IMR-90 (cell line): ENCODE measurements around the gene TMEM63B. TPM values are rescaled to one million over a fixed set of nuclear protein-coding genes. Genes with fewer than 3 reads are reported as not detected.

Experiments
- ATAC-seq: fragments of 200-7000 bp; cut with Tn5 transposase; 2 replicates; pipeline ENCODE4 v1.9.1; 2020; ENCODE audit warnings: low read depth, mild to moderate bottlenecking, moderate library complexity
- BruUV-seq: library from RNA; stranded (reverse); fragments of 400-500 nt; replicated peaks from 2 replicates; lab custom pipeline; 2021; lab: Mats Ljungman, UMichigan
- CTCF ChIA-PET: fragments of 300-600 bp; formaldehyde crosslinking; extraction: SDS; loops from one replicate; lab custom pipeline; 2021; ENCODE audit warnings: antibody characterized with exemption; lab: Yijun Ruan, JAX
- POLR2A ChIA-PET: fragments of 300-600 bp; sonication (Branson Sonifier 250); formaldehyde crosslinking; loops from one replicate; lab custom pipeline; 2022; ENCODE audit warnings: antibody characterized with exemption; ENCODE audit not compliant: unreplicated experiment; lab: Charles Lee
- DNase-seq: peaks from one replicate; pipeline ENCODE4 v3.0.0; 2013
- H2AFZ ChIP-seq: replicated peaks from 2 replicates; pipeline ENCODE3; 2013; ENCODE audit warnings: low read length, mild to moderate bottlenecking; ENCODE audit not compliant: poor library complexity
- H2AK5ac ChIP-seq: 2 replicates; pipeline ENCODE4 v1.6.1; 2013; ENCODE audit warnings: low read depth, low read length, inconsistent platforms
- H2AK9ac ChIP-seq: replicated peaks from 2 replicates; pipeline ENCODE3; 2013; ENCODE audit warnings: mild to moderate bottlenecking, low read depth, low read length, moderate library complexity; ENCODE audit not compliant: poor library complexity
- H2BK120ac ChIP-seq: 2 replicates; pipeline ENCODE4 v1.6.1; 2013; ENCODE audit warnings: low read depth, low read length, inconsistent platforms
- H2BK15ac ChIP-seq: 3 replicates; pipeline ENCODE4 v1.6.1; 2013; ENCODE audit warnings: low read depth, low read length, inconsistent platforms
- H2BK20ac ChIP-seq: 2 replicates; pipeline ENCODE4 v1.6.1; 2013; ENCODE audit warnings: low read depth, mild to moderate bottlenecking, inconsistent platforms, low read length, moderate library complexity
- H2BK5ac ChIP-seq: 2 replicates; pipeline ENCODE4 v1.6.1; 2013; ENCODE audit warnings: mild to moderate bottlenecking, low read depth, low read length, inconsistent platforms; ENCODE audit not compliant: poor library complexity, severe bottlenecking
- H3K14ac ChIP-seq: replicated peaks from 2 replicates; pipeline ENCODE4 v1.6.1; 2013; ENCODE audit warnings: low read depth, low read length, inconsistent platforms
- H3K18ac ChIP-seq: 2 replicates; pipeline ENCODE4 v1.6.1; 2013; ENCODE audit warnings: low read depth, low read length, control low read depth
- H3K23ac ChIP-seq: 2 replicates; pipeline ENCODE4 v1.6.1; 2013; ENCODE audit warnings: low read depth, low read length, inconsistent platforms
- H3K27ac ChIP-seq: 2 replicates; pipeline ENCODE4 v1.5.1; 2013; ENCODE audit warnings: mild to moderate bottlenecking, control low read depth, low read length; ENCODE audit not compliant: insufficient read depth
- H3K27me3 ChIP-seq: 2 replicates; pipeline ENCODE4 v1.6.1; 2013; ENCODE audit warnings: low read length; ENCODE audit not compliant: control insufficient read depth, insufficient read depth
- H3K36me3 ChIP-seq: 2 replicates; pipeline ENCODE4 v1.6.1; 2013; ENCODE audit warnings: low read length, mixed read lengths; ENCODE audit not compliant: control insufficient read depth, insufficient read depth
- H3K4ac ChIP-seq: 2 replicates; pipeline ENCODE4 v1.6.1; 2013; ENCODE audit warnings: low read depth, low read length, inconsistent platforms
- H3K4me1 ChIP-seq: 2 replicates; pipeline ENCODE4 v1.6.1; 2013; ENCODE audit warnings: low read length, mixed read lengths; ENCODE audit not compliant: control insufficient read depth, insufficient read depth
- H3K4me2 ChIP-seq: 2 replicates; pipeline ENCODE4 v1.6.1; 2013; ENCODE audit warnings: low read depth, mild to moderate bottlenecking, control low read depth, low read length, moderate library complexity
- H3K4me3 ChIP-seq: 2 replicates; pipeline ENCODE4 v1.5.1; 2013; ENCODE audit warnings: low read depth, mild to moderate bottlenecking, control low read depth, low read length, moderate library complexity; ENCODE audit not compliant: insufficient read depth
- H3K56ac ChIP-seq: 2 replicates; pipeline ENCODE4 v1.6.1; 2013; ENCODE audit warnings: low read length, inconsistent platforms; ENCODE audit not compliant: insufficient read depth; ENCODE audit errors: extremely low read depth
- H3K79me1 ChIP-seq, 2 experiments: 2 replicates each; pipeline ENCODE4 v1.6.1; 2013; ENCODE audit warnings: low read length in 2 of 2, inconsistent platforms in 1 of 2, low read depth in 1 of 2
- H3K9ac ChIP-seq: 2 replicates; pipeline ENCODE4 v1.6.1; 2013; ENCODE audit warnings: low read depth, low read length, control low read depth
- H3K9me1 ChIP-seq: 2 replicates; pipeline ENCODE4 v1.6.1; 2013; ENCODE audit warnings: low read length, inconsistent platforms; ENCODE audit not compliant: insufficient read depth
- H3K9me3 ChIP-seq: 2 replicates; pipeline ENCODE4 v1.6.1; 2013; ENCODE audit warnings: low read length; ENCODE audit not compliant: control insufficient read depth, insufficient read depth
- H4K20me1 ChIP-seq: 2 replicates; pipeline ENCODE4 v1.6.1; 2013; ENCODE audit warnings: low read length, inconsistent platforms; ENCODE audit not compliant: insufficient read depth
- H4K5ac ChIP-seq: 2 replicates; pipeline ENCODE4 v1.6.1; 2013; ENCODE audit warnings: mild to moderate bottlenecking, low read depth, low read length, control low read depth
- H4K8ac ChIP-seq, 2 experiments: 2 replicates each; pipeline ENCODE4 v1.6.1; 2013; ENCODE audit warnings: low read depth in 2 of 2, low read length in 2 of 2, control low read depth in 1 of 2, inconsistent platforms in 1 of 2
- H4K91ac ChIP-seq: 2 replicates; pipeline ENCODE4 v1.6.1; 2013; ENCODE audit warnings: low read depth, low read length, inconsistent platforms; ENCODE audit not compliant: insufficient read depth
- MXI1 ChIP-seq: IDR thresholded peaks from 2 replicates; pipeline ENCODE4 v1.6.1; 2012; ENCODE audit warnings: low read depth, mild to moderate bottlenecking, low read length, moderate library complexity, borderline replicate concordance
- RFX5 ChIP-seq: IDR thresholded peaks from 2 replicates; pipeline ENCODE4 v1.8.0; 2012; ENCODE audit warnings: low read depth, mild to moderate bottlenecking, low read length, moderate library complexity
- whole genome bisulfite sequencing, 2 experiments: methylation state at CpG; one replicate each; pipeline versions ENCODE4 v1.1.5 to v1.1.7; 2013; ENCODE audit warnings: missing lambda C conversion rate in 2 of 2; ENCODE audit not compliant: insufficient read length in 1 of 2; ENCODE audit errors: extremely low coverage in 2 of 2; 5-methylcytosine and 5-hydroxymethylcytosine counted together
- dilution Hi-C: fragments of 300-500 bp; cut with HindIII; formaldehyde crosslinking; loops from one replicate; pipeline ENCODE4 v1.14.3; 2018; ENCODE audit warnings: low sequenced_read_pairs; ENCODE audit not compliant: unreplicated experiment
- in situ Hi-C: fragments of 300-500 bp; cut with MboI; formaldehyde crosslinking; loops from 3 replicates; pipeline ENCODE4 v1.14.3; 2019; ENCODE audit warnings: low sequenced_read_pairs, inconsistent platforms, mixed read lengths
- intact Hi-C: fragments of 100-400 bp; cut with micrococcal nuclease; formaldehyde crosslinking; loops from 2 replicates; pipeline ENCODE4 v1.10.0; 2022
- polyA plus RNA-seq, 3 experiments: library from polyadenylated mRNA; depleted of rRNA; stranded (reverse); fragments of >200 nt; gene quantifications; 2 replicates each; pipeline ENCODE4 v1.2.3, GENCODE V29; 2012; ENCODE audit warnings: low replicate concordance in 1 of 3
- total RNA-seq: library from RNA; depleted of rRNA; stranded (reverse); fragments of >200 nt; gene quantifications from 2 replicates; pipeline ENCODE4 v1.2.3, GENCODE V29; 2012
- TF ChIP-seq, protein P1 (sequence below): fragments of 150-350 bp; IDR thresholded peaks from 2 replicates; pipeline ENCODE4 v1.6.1; 2017; ENCODE audit warnings: mild to moderate bottlenecking, antibody characterized with exemption, low read length, low read depth

TMEM63B gene
- total and polyA plus RNA-seq, 2 of the 4 experiments (the other 2 are of a cell fraction), result 12.2 to 42.6 TPM

GRCh38 chr6:44104481-44105021 lies 22.8 kb upstream of the TMEM63B start:
- TF ChIP-seq, protein P1, sequence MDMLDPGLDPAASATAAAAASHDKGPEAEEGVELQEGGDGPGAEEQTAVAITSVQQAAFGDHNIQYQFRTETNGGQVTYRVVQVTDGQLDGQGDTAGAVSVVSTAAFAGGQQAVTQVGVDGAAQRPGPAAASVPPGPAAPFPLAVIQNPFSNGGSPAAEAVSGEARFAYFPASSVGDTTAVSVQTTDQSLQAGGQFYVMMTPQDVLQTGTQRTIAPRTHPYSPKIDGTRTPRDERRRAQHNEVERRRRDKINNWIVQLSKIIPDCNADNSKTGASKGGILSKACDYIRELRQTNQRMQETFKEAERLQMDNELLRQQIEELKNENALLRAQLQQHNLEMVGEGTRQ, result no peak
- TF ChIP-seq MXI1, result no peak
- no peak for TF ChIP-seq RFX5
- no peak overlapping the region for H4K91ac ChIP-seq
- H2BK15ac ChIP-seq, result no peak overlapping the region
- no peaks in the 10 kb centered on the region for H3K27me3 ChIP-seq
- H2AK9ac ChIP-seq, result no peak overlapping the region
- dilution Hi-C loops, result no loop called here
- no peak overlapping the region for H3K4ac ChIP-seq
- H3K9me3 ChIP-seq, result no peaks in the 10 kb centered on the region
- H2AFZ ChIP-seq, result no peak overlapping the region
- H3K18ac ChIP-seq, result no peak overlapping the region
- ATAC-seq, result no peak
- no peak overlapping the region for H3K9ac ChIP-seq
- H3K36me3 ChIP-seq, result peaks cover 38% of the 10 kb centered on the region
- intact Hi-C loops, result no loop called here
- H3K27ac ChIP-seq, result no peak overlapping the region
- H2BK20ac ChIP-seq, result no peak overlapping the region
- H2AK5ac ChIP-seq, result no peak overlapping the region
- ChIA-PET POLR2A (no interaction called here), CTCF (no interaction called here)
- H3K14ac ChIP-seq, result no peak overlapping the region
- H2BK5ac ChIP-seq, result no peak overlapping the region
- peaks cover 37% of the 10 kb centered on the region for H4K20me1 ChIP-seq
- H2BK120ac ChIP-seq, result no peak overlapping the region
- H3K4me1 ChIP-seq, result peaks cover 14% of the 10 kb centered on the region
- DNase-seq, result no peak
- no TSS peak for BruUV-seq
- H3K4me3 ChIP-seq, result no peak overlapping the region
- WGBS, 2 experiments, result no CpG with 5 or more reads among the region's 3 CpGs
- no peak overlapping the region for H4K8ac ChIP-seq
- no peak overlapping the region for H3K56ac ChIP-seq
- in situ Hi-C loops, result loop anchor here (5.0 kb wide), 2 partner anchors 38 to 133 kb away; no protein-coding TSS in a partner anchor
- peaks cover 21% of the 10 kb centered on the region; the same call in 1 of the 2 replicates for H3K9me1 ChIP-seq
- no peak overlapping the region for H3K4me2 ChIP-seq
- H4K5ac ChIP-seq, result no peak overlapping the region
- no peak overlapping the region for H3K23ac ChIP-seq
- peaks cover 24 to 49% of the 10 kb centered on the region in 2 experiments for H3K79me1 ChIP-seq
